ENCODE measurements around the gene WT1.

GRCh38 chr11:32392840-32393239, 42.5 kb downstream of the WT1 start:
- TF ChIP-seq CTCF (IDR thresholded peaks at IDR 0.05; ENCODE audit: poor library complexity, severe bottlenecking) (no peak), REST (IDR thresholded peaks at IDR 0.05; ENCODE audit: borderline replicate concordance) (no peak), POLR2AphosphoS5 (IDR thresholded peaks at IDR 0.05) (no peak), EP300 (conservative IDR thresholded peaks at IDR 0.05; ENCODE audit: poor library complexity, severe bottlenecking) (no peak), MXI1 (conservative IDR thresholded peaks at IDR 0.05; ENCODE audit: poor library complexity, severe bottlenecking) (no peak), EZH2 (IDR thresholded peaks at IDR 0.05; ENCODE audit: borderline replicate concordance, insufficient read depth, low read length, poor library complexity, severe bottlenecking) (no peak), SMC3 (conservative IDR thresholded peaks at IDR 0.05; ENCODE audit: poor library complexity) (no peak), RAD21 (conservative IDR thresholded peaks at IDR 0.05) (no peak), TAF1 (IDR thresholded peaks at IDR 0.05; ENCODE audit: low read depth) (no peak)

All from neural cell (in vitro differentiated cells).